Testis (tissue), 3 donors: Measurements from ENCODE around the gene ATXN1L. TPM values are rescaled to one million over a fixed set of nuclear protein-coding genes. Genes with fewer than 3 reads are reported as not detected.
A peak's percentile ranks its signal among the peaks of the same experiment; 100 is the strongest.

ENCODE experiments used
- DNase-seq: peaks from one replicate; pipeline ENCODE4 v3.0.0-alpha.2; 2019
- H3K27ac ChIP-seq, 2 donors: fragments of 200-600 bp; sonication (generic); one replicate each; pipeline ENCODE4 v1.5.1; 2019
- H3K27me3 ChIP-seq: fragments of 200-600 bp; sonication (generic); one replicate; pipeline ENCODE4 v1.5.1; 2019
- H3K36me3 ChIP-seq: fragments of 200-600 bp; sonication (generic); one replicate; pipeline ENCODE4 v1.5.1; 2017; ENCODE audit warnings: low read depth; ENCODE audit errors: missing control alignments
- H3K4me1 ChIP-seq: fragments of 200-600 bp; sonication (generic); one replicate; pipeline ENCODE4 v1.5.1; 2019
- H3K4me3 ChIP-seq, 2 donors: fragments of 200-600 bp; sonication (generic); one replicate each; pipeline ENCODE4 v1.5.1; 2017 to 2019
- H3K9me3 ChIP-seq: fragments of 200-600 bp; sonication (generic); one replicate; pipeline ENCODE4 v1.5.1; 2017
- POLR2A ChIP-seq: fragments of 450-650 bp; IDR thresholded peaks from one replicate; pipeline ENCODE4 v1.6.1; 2017; ENCODE audit warnings: antibody characterized with exemption, mild to moderate bottlenecking, moderate library complexity
- WGBS, 2 donors: methylation state at CpG; one replicate each; pipeline ENCODE4 v1.1.5; 2018; 5-methylcytosine and 5-hydroxymethylcytosine counted together
- intact Hi-C: fragments of 100-400 bp; cut with DNase I; formaldehyde crosslinking; loops from one replicate; pipeline ENCODE4 v1.15.1; 2023; ENCODE audit warnings: low total_unique reads
- polyA plus RNA-seq: library from polyadenylated mRNA; stranded (reverse); fragments of 350-450 nt; fragmentation: Illumina TruSeq; extraction: RNeasy Lipid Tissue Mini Kit (QIAGEN cat#74804); gene quantifications from one replicate; pipeline ENCODE4 v1.2.3, GENCODE V29; 2014; ENCODE audit warnings: low read depth, low replicate concordance; ENCODE audit not compliant: insufficient read depth
- total RNA-seq, 2 donors: library from RNA; depleted of rRNA; stranded (reverse); fragments of >200 nt; gene quantifications; one replicate each; pipeline ENCODE4 v1.2.3, GENCODE V29; 2016
- TF ChIP-seq, protein P1 (sequence below), 3 experiments: fragments of 450-650 bp in 2 of 3; fragments of 200-600 bp in 1 of 3; sonication (generic) in 1 of 3; IDR thresholded peaks; one replicate each; pipeline ENCODE4 v1.5.1; 2016 to 2019; ENCODE audit warnings: antibody characterized with exemption in 3 of 3, mild to moderate bottlenecking in 2 of 3, moderate library complexity in 1 of 3

The ATXN1L gene
- total and polyA plus RNA-seq, 3 donors from 2014 or later: 36.1 to 39.3 (median 36.8) TPM

DNA sequence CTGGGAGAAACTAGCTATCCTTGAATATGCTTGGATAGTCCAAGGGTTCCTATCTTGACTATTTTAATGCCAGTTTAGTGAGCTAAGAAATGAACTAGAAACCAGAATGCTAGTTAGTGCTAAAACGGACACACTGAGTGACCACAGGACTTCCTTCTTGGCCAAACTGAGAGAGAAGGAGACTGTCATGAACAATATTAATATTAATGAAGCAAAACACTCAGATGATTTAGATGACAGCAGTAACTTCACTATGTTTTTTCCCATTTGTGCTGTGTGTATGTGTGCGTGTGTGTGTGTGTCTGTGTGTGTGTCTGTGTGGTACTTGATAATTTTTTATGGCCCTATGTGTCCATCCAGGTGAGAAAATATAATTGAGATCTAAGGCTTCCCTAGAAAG is 2.2 kb upstream of the ATXN1L start:
- Histone ChIP-seq H3K9me3 (no peaks in the 10 kb centered on the region), H3K36me3 (no peaks in the 10 kb centered on the region), H3K27me3 (no peaks in the 10 kb centered on the region), H3K4me1 (peaks cover 7% of the 10 kb centered on the region), H3K4me3 (no peak overlapping the region), H3K27ac (no peak overlapping the region)
- WGBS, 2 donors: 64 to 69% methylated on average over 2 of the region's 2 CpGs
- intact Hi-C loops: no loop called here
- TF ChIP-seq, protein P1, sequence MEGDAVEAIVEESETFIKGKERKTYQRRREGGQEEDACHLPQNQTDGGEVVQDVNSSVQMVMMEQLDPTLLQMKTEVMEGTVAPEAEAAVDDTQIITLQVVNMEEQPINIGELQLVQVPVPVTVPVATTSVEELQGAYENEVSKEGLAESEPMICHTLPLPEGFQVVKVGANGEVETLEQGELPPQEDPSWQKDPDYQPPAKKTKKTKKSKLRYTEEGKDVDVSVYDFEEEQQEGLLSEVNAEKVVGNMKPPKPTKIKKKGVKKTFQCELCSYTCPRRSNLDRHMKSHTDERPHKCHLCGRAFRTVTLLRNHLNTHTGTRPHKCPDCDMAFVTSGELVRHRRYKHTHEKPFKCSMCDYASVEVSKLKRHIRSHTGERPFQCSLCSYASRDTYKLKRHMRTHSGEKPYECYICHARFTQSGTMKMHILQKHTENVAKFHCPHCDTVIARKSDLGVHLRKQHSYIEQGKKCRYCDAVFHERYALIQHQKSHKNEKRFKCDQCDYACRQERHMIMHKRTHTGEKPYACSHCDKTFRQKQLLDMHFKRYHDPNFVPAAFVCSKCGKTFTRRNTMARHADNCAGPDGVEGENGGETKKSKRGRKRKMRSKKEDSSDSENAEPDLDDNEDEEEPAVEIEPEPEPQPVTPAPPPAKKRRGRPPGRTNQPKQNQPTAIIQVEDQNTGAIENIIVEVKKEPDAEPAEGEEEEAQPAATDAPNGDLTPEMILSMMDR (IDR thresholded peaks at IDR 0.05): no peak
- TF ChIP-seq POLR2A: no peak
- no peak for DNase-seq

DNA sequence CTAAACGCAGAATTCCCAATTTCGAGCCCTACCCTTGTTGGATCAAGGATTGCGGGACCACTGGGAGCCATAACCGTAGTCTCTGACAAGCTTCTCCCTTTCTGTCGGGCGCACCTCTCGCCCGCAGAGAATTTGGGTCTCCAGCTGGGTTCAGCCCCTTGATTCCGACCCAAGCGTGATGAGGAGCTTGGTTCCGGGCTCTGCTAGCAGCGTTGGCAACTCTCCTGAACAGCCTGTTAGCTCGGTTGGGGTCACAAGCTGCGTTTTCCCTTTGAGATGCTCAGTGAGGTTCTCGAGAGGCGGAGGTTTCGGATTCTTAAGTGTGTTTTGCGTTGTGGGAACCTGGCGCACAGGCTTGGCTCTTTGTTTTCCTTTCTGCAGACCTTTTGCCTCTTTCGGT is 655 bp downstream of the ATXN1L start:
- peak; percentile 20 for DNase-seq
- Histone ChIP-seq H3K27me3 (no peaks in the 10 kb centered on the region), H3K36me3 (no peaks in the 10 kb centered on the region), H3K27ac (peak overlapping the region; percentile 86), H3K4me3 (peak overlapping the region; percentile 77 to 99), H3K9me3 (no peaks in the 10 kb centered on the region), H3K4me1 (peaks cover 7% of the 10 kb centered on the region)
- intact Hi-C loops: no loop called here
- WGBS, 2 donors: 0% methylated on average over 11 to 20 of the region's 20 CpGs
- TF ChIP-seq POLR2A: no peak
- TF ChIP-seq, protein P1 (IDR thresholded peaks at IDR 0.05): no peak

GRCh38 chr16:71847096-71847495 is 1.3 kb downstream of the ATXN1L start:
- intact Hi-C loops: no loop called here
- H3K36me3 ChIP-seq: no peaks in the 10 kb centered on the region
- 52 to 53% methylated on average over 3 of the region's 3 CpGs for WGBS, 2 donors
- no peaks in the 10 kb centered on the region for H3K27me3 ChIP-seq
- DNase-seq: no peak
- no peak overlapping the region for H3K4me3 ChIP-seq
- H3K9me3 ChIP-seq: no peaks in the 10 kb centered on the region
- H3K4me1 ChIP-seq: peaks cover 7% of the 10 kb centered on the region
- no peak overlapping the region for H3K27ac ChIP-seq
- no peak for TF ChIP-seq POLR2A
- TF ChIP-seq, protein P1 (IDR thresholded peaks at IDR 0.05): no peak

DNA sequence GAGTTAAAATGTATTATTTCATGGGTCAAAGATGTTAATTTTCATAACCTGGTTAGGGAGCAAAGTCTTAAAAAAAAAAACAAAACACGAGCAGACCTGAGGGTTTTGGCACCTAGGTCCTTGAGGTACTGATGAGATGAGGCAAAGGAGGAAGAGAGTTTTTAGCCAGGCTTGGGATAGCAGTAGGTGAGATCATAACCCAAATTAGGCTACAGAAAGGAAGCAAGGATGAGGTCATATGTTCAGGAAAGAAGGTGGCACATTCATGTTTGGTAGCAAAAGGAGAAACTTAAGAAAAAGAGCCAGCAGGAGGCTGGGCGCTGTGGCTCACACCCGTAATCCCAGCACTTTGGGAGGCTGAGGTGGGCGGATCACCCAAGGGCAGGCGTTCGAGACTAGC is 2.8 kb downstream of the ATXN1L start:
- DNase-seq: no peak
- no peak overlapping the region for H3K27ac ChIP-seq
- intact Hi-C loops: no loop called here
- peaks cover 7% of the 10 kb centered on the region for H3K4me1 ChIP-seq
- H3K9me3 ChIP-seq: no peaks in the 10 kb centered on the region
- no peak overlapping the region for H3K4me3 ChIP-seq
- TF ChIP-seq POLR2A: no peak
- TF ChIP-seq, protein P1 (IDR thresholded peaks at IDR 0.05): no peak
- H3K36me3 ChIP-seq: no peaks in the 10 kb centered on the region
- WGBS, 2 donors: 84 to 86% methylated on average over 6 of the region's 6 CpGs
- H3K27me3 ChIP-seq: no peaks in the 10 kb centered on the region

GRCh38 chr16:71851746-71852145 is 6.0 kb downstream of the ATXN1L start:
- WGBS, 2 donors: 81 to 94% methylated on average over 3 to 8 of the region's 8 CpGs
- Histone ChIP-seq H3K36me3 (no peaks in the 10 kb centered on the region), H3K27me3 (no peaks in the 10 kb centered on the region), H3K9me3 (no peaks in the 10 kb centered on the region), H3K27ac (no peak overlapping the region), H3K4me1 (peaks cover 6% of the 10 kb centered on the region), H3K4me3 (no peak overlapping the region)
- DNase-seq: no peak
- intact Hi-C loops: no loop called here
- TF ChIP-seq, protein P1 (IDR thresholded peaks at IDR 0.05): no peak
- no peak for TF ChIP-seq POLR2A
